Measurements from ENCODE around the gene ANP32B.

Gene ANP32B

DNA sequence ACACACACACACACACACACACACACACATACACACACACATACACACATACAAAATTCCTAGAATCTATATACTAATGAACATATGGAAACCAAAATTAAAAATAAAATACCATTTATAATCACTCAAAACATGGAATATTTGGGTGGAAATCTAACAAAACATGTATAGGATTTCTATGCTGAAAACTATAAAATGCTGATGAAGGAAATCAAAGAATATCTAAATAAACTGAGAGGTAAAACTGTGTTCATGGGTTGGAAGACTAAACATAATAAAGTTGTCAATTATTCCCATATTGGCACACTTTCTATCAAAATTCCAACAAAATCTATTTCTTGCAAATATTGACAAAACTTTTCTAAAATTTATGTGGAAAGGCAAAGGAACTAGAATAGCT lies 48.0 kb downstream of the ANP32B start:
- DNase-seq (ENCODE audit: low read depth), result no peak

DNA sequence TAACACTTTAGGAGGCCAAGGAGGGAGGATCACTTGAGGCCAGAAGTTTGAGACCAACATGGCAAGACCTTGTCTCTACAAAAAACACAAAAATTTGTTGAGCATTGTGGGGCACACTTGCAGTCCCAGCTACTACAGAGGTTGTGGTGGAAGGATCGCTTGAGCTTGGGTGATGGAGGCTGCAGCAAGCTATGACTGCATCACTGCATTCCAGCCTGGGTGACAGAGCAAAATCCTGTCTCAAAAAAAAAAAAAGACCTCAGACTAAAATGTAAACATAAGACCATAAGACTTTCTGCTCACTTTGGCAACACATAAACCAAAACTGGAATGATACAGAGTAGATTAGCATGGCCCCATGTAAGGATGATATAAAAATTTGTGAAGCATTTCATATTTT lies 48.8 kb downstream of the ANP32B start:
- DNase-seq (ENCODE audit: low read depth), result no peak

DNA sequence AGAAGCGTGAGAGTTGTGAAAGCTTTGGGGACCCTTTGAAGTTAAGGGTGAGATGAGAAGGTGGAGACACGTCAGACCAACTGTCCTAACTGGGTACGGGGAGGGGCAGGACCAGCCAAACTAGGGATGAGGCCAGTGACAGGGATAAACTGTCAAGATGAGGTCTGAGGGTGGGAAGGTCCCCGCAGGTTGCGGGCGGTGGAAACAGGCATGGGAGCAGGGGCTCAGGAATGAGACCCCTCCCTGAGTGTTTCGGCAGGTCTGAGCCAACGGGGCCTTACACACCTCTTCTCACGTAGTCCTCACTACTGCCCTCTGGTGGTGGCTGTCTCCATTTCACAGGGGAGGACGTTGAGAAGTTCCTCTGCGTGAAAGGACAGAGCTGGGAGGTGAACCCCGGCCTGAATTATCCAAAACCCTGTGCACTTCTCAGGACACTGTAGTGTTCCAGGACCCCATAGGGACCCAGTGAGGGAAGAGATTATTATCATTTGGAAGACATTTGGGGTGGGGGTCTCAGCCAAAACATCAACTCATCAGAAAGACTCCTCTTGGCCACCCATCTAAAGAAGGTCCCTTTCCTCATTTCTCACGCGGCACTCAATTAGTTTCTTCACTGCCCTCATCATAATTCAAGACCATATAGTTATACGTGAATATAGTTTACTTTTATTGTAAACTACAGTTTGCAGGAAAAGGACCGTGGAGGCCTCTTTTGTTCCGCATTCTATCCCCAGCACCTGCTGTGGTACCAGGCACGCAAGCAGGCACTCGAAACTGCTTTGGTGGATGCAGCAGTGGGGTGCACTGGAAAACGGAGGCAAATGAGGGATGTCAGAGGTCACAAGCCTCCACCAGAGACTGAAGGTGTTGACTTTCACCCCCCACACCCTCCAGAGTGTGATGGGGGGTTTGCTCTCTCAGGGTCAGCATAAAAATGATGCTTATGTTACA lies 51.7 kb downstream of the ANP32B start:
- DNase-seq (ENCODE audit: low read depth), result peak; percentile 71

DNA sequence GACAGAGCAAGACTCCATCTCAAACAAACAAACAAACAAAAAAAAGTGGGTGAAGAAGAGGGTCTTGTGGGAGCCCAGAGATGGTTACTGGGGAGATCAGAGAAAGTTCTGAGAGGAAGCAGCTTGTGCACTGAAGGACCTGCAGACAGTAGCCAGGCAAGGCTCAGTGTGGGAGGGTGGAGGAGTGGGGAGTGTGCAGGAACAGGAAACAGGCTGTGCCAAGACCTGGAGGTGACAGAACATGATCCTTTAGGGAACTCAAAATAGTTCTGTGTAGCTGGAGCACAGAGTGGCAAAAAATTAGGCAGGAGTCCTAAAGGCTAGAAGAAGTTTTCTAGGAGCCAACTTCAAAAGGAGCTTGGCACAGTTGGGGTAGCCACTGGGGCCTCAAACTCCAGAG lies 54.2 kb downstream of the ANP32B start:
- no peak for DNase-seq (ENCODE audit: low read depth)

DNA sequence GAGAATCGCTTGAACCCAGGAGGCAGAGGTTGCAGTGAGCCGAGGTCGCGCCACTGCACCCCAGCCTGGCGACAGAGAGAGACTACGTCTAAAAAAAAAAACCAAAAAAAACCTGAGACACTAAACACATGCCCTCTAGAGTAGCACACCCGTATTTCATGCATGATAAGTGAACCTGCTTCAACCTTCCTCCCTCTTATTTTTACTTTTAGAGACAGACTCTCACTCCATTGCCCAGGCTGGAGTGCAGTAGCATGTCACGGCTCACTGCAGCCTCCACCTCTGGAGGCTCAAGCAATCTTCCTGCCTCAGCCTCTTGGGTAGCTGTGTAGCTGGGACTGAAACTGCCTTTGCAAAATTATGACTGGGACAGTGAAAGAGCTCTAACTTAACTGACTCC lies 55.8 kb downstream of the ANP32B start:
- no peak for DNase-seq (ENCODE audit: low read depth)

DNA sequence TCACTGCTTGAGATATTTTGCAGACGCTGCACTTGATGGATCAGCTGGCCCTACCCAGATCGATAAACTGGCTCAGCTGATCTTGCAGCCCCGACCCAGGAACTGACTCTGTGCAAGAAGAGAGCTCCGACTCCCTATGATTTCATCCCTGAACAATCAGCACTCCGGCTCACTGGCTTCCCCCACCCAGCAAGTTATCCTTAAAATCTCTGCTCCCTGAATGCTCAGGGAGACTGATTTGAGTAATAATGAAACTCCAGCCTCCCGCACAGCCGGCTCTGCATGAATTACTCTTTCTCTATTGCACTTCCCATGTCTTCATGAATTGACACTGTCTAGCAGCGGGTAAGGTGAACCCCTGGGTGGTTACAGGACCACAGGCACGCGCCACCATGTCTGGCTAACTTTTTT lies 56.5 kb downstream of the ANP32B start:
- DNase-seq (ENCODE audit: low read depth), result no peak

DNA sequence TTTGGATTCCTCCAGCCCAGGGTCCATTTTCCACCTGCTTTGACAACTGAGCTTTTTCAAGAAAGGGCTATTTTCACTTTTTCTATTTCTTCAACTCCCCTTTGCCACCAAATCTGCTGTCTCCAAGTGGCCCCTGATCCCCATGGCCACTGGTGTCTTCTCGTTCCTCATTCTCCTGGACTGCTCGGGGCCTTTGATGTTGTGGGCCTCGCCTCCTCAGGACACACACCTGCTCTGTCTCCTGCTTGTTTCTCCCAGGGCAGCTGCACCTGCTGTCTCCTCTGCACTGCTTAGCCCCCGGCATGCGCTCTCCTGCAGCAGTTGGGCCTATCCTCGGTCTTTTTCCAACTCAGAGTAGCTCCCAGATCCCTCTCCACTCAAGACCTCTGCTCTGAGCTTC lies 57.1 kb downstream of the ANP32B start:
- DNase-seq (ENCODE audit: low read depth), result no peak

DNA sequence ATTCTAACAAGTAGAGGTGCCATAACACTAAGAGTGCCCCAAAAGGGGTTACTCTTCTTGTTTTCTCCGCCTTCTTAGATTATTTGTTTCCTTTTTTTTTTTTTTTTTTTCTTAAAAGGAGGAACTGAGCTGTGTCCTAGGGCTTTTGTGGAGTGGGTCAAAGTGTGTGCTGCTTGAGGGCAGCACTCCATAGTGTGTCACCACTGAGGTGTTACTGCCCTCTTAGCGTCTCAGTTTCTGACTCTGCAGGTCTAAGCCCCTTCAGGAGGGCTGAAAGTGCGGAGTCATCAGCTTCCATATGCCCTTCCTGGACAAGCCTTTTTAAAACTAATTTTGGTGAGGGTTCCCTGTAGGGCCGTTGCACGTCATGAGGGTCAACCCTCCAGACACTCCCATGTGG lies 60.8 kb downstream of the ANP32B start:
- DNase-seq (ENCODE audit: low read depth), result no peak

DNA sequence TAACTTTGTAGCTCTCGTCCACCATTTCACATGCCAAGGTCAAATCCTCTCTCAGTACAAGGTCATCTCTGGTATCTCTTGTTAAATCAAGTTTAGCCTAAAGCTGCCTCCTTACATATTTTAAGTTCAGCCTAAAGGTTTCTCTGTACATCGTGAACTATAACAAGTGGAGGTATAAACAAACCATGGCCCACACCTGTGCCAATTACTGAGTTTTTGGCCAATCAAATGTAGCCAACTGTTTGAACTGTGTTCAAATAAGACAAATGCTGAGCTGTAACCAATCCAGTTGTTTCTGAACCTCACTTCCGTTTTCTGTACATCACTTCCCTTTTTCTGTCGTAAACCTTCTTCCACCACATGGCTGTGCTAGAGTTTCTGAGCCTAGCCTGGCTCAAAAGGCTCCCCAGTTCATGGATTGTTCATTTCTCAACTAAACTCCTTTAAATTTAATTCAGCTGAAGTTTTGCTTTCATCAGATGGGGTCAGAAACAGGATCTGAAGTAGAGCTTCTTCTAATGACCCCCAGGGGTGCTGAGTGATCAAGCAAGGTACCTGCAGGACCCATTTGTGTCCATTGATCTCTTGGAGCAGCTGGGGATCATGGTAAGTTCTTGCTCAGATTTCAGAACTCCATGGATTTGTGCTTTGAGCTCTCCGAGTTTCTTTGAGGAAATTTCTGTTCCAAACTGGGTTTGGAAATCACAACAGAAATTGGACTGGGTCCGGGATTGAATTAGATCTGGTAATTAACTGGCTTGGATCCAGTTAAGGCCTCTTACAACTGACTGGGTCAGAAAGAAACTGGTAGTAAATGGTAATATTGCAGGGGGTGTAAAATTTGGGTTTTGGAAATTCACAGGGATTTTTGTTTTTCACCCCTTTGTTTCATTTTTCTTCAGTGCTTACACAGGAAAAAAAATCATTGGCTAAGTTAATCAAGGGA lies 62.4 kb downstream of the ANP32B start:
- DNase-seq (ENCODE audit: low read depth), result peak; percentile 8

DNA sequence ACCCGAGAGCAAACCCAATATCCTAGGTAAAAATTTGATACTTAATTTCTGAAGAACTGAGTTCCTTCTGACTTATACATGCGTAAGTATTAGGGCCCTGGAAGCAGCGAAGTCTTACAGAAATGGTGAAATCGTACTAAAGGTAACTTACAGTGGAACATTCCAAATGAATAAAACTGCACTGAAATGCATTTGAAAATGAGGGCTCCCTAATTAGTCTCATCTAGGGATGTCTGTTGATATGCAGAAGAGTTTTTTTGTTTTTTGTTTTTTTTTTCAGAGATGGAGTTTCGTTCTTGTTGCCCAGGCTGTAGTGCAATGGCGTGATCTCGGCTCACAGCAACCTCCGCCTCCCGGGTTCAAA lies 63.0 kb downstream of the ANP32B start:
- DNase-seq (ENCODE audit: low read depth), result no peak

DNA sequence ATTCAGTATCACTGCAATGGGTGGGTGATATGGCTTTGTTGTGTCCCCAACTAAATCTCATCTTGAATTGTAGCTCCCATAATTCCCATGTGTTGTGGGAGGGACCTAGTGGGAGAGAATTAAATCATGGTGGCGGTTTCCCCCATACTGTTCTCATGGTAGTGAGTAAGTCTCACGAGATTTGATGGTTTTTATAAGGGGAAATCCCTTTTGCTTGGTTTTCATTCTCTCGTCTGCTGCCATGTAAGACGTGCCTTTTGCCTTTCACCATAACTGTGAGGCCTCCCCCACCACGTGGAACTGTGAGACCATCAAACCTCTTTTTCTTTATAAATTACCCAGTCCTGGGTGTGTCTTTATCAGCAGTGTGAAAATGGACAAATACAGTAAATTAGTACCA lies 63.9 kb downstream of the ANP32B start:
- no peak for DNase-seq (ENCODE audit: low read depth)

DNA sequence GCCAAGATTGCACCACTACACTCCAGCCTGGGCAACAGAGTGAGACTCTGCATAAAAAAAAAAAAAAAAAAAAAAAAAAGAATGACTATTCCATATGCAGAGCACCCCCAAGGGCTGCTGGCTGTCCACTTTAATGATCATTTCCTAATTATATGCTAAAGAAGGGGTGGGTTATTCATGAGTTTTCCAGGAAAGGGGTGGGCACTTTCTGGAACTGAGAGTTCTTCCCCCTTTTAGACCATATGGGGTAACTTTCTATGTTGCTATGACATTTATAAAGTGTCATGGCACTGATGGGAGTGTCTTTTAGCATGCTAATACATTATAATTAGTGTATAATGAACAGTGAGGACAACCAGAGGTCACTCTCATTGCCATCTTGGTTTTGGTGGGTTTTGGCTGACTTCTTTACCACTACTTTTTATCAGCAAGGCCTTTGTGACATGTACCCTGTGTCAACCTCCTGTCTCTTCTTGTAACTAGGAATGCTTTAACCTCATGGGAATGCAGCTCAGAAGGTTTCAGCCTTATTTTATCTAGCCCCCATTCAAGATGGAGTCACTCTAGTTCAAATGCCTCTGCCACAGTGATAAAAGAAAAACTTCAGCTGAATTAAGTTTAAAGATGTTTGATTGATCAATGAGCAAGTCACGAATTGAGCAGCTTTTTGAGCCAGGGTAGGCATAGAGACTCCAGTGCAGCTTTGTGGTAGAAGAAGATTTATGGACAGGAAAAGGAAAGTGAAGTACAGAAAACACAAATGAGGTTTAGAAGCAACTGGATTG lies 66.3 kb downstream of the ANP32B start:
- DNase-seq (ENCODE audit: low read depth), result no peak

DNA sequence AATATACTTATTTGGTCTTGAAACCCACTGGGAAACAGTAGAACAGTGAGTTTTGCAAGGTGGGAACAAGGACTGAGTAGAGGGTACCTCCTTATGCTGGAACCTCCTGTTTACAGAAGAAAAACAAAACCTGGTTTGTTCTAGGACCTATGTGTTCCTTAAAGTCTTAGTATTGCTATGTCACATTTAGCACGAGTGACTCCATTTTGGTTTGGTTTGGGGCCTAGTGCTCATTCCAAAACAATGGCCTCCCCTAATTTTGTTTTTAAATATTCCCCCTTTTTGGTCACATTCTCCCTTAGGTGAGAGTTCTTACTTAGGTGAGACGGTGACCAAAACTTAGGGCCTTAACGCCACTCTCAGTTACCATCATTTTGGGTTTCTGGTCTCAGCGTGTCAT lies 67.2 kb downstream of the ANP32B start:
- DNase-seq (ENCODE audit: low read depth), result no peak

DNA sequence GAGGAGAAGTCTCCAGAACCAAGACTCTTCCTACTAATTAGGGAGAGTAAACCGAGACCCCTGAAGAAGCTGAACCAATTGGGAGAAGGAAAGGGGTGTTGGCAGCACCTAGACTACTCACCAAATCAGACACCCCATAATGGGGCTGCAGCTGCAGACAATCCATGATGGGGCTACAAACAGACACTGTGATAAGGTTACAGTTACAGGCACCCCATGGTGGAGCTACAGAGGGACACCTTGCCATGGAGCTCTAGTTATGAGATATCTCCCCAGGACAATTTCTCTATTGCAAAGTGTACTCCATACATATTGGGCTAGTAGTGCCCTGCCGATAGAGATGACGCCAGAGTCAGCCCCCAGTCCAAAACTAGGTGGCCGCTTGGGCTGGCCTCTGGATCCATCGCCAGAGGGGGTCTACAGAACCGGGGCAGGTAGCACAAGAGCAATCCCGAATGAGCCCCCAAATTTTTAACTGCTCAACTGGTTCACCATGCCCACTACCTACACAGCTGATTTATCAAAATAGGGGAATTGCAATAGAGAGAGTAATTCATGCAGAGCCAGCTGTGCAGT lies 71.3 kb downstream of the ANP32B start:
- DNase-seq (ENCODE audit: low read depth), result no peak

DNA sequence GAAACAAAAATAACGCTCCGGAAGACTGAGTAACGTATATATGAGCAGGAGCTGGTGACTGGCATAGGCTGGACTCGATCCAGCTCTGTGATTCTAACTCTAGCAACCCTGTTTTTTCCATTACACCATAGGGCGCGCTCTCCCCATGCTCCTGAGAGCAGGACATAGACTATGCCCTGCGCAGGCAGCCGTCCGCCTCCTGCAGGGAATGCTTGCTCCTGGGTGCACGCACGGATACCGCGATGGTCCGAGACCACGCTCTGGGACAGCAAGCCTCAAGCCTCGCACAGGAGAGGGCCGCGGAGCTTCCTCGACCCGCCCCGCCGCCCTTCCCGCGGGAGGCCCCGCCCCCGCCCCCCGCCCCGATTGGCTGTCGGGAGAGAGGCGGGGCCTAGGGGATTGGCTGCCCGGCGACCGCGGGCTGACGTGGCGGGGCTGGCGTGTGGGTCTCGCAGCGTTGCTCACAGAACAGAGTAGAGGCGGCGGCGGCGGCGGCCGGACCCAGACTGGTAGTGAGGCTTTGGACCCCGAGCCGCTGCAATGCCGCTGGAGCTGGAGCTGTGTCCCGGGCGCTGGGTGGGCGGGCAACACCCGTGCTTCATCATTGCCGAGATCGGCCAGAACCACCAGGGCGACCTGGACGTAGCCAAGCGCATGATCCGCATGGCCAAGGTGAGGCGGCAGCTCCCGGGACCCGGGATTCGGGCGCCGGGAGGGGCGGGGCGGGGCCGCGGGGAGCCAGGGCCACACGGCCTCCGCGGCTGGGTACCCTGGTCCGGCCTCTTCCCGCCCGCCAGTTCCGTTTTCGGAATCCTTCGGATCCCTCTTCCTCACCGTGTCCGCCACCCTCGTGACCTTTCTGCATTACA lies 73.4 kb downstream of the ANP32B start, which contains the start of gene NANS:
Gene NANS (plus strand): TSS at position 464 of the 869 bp plus-strand sequence. CDS start 77 bp downstream, at position 541.
- DNase-seq (ENCODE audit: low read depth), result peak; percentile 86

DNA sequence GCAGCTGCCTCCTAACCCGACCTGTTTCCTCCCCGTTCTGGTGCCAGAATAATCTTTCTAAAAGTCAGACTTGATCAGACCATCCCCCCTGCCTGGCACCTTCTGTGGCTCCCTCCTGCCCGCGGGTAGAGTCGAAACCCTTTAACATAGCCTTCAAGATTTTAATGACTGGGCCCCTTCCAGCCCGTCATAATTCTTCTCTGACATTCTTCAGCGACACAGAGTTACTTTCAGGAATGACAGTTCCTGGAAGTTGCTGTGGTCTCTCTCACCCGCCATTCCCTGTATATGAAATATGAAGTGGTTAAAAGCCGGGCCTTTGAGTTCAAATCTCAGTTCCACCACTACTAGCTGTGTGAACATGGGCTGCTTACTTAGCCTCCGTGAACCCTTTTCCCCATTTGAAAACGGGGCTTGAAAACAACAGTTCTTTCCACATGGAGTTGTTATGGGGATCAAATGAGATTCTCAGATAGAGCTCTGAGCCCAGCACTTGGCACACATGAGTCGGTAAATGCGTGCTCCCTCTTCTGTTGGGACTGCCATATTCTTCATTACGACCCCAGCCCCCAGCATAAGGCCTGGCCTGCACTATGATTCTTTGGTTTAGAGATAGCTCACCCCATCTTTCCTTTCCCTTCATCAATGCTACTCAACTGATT lies 74.1 kb downstream of the ANP32B start:
- DNase-seq (ENCODE audit: low read depth), result no peak

DNA sequence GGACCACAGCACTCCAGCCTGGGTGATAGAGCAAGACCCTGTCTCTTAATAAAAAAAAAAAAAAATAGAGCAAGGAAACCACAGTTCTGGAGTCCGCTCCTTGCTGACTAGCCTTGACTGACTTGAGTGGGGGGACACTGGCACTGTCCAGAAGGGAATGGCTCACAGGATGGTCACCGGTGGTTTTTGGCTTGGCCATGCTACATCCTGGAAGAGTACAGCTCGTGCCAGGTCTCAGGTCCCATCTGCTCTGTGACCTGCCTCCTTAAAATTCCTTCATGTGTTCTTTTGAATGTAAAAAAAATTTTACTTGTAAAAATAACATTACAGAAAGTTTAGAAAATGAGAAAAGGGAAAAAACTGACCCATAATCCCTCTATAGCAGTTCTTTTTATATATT lies 79.0 kb downstream of the ANP32B start:
- DNase-seq (ENCODE audit: low read depth), result no peak

DNA sequence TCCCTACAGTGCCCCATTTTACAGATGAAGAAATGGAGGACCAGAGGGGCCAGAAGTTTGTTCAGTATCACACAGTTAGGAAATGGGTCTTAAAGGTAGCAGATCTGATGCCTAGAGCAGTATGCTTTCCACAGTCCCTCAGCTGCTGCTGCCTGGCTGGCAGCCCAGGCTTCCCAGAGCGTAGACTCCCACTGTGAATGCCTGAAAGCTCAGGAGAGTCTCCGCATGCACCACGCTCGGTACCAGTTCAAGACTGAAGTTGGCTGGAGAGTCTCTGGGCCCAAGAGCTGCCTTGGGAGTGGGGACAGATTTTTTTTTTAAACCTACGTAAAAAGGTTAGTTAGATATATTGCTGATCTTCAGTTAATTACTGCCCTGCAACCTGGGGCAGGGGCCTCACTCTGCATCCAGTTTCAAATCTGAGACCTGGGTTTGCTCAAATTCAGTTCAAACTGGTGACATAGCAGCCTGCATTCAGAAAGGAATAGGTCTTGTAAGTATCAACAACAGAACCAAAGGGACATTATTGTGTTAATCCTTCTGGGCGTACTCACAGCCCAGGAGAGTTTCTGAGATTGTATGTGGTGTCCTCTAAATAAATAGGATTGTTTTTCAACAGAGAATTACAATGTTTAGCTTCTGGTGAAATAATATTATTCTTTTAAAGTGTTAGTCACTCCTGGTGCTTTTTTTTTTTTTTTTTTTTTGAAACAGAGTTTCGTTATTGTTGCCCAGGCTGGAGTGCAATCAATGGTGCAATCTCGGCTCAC lies 81.7 kb downstream of the ANP32B start:
- no peak for DNase-seq (ENCODE audit: low read depth)

All from T-helper 22 cell (primary cell).